CD4-positive, alpha-beta T cell treated with Interleukin-2 at 100 ng/mL for 4 hours (primary cell): ENCODE results near the gene FCGR3A.
A peak's percentile ranks its signal among the peaks of the same experiment; 100 is the strongest.
"Not testable (repeated sequence)": the region's sequence is repeated elsewhere in the genome, so short reads cannot be mapped to it uniquely, and the experiment has no call there.

ENCODE experiments used
- DNase-seq: peaks from one replicate; pipeline ENCODE4 v3.0.0-alpha.2; 2020; ENCODE audit warnings: low spot score

Gene FCGR3A

DNA sequence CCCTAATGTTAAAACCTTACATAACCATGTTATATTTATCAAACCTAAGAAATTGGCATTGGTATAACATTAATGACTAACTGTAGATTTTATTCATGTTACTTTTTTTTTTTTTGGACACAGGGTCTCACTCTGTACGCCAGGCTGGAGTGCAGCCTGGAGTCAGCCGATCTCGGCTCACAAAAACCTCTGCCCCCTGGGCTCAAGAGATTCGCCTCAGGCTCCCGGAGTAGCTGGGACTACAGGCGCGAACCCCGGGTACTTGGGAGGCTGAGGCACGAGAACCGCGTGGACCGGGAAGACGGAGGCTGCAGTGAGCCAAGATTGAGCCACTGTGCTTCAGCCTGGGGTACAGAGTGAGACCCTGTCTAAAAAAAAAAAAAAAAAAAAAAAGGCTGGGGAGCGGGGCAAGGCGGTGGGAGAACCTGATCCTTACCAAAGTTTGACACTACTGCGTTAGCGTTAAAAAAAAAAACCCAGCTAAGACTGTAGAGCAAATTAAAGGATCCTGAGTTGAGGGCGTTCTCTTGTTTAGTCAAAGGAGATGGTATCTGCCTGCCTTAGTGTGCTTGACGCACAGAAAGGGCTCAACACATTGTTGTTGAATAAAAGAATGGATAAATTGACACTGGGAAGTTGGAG is 20.0 kb downstream of the FCGR3A start:
- not testable (repeated sequence) for DNase-seq

DNA sequence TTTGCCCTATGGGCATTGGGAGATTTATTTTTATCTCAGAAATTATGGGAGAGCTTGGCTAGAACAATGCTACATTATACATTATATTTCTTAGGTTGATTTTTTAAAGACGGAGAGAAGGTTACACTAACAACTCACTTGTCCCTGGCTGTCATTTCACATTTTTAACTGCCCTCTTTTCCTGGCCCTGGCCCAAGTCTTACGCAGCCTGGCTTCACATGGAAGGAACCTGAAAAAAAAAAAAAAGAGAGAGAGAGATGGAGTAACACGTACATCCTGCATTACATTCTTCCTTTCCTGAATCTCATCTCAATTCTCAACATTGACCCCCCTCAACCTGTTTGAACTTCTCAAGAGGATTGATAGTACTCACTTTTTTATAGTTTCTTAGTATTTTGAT is 21.1 kb downstream of the FCGR3A start:
- DNase-seq, result not testable (repeated sequence)

DNA sequence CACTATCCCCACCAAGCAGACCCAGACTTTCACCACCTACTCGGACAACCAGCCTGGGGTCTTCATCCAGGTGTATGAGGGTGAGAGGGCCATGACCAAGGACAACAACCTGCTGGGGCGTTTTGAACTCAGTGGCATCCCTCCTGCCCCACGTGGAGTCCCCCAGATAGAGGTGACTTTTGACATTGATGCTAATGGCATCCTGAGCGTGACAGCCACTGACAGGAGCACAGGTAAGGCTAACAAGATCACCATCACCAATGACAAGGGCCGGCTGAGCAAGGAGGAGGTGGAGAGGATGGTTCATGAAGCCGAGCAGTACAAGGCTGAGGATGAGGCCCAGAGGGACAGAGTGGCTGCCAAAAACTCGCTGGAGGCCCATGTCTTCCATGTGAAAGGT is 23.7 kb downstream of the FCGR3A start:
- DNase-seq, result not testable (repeated sequence)

DNA sequence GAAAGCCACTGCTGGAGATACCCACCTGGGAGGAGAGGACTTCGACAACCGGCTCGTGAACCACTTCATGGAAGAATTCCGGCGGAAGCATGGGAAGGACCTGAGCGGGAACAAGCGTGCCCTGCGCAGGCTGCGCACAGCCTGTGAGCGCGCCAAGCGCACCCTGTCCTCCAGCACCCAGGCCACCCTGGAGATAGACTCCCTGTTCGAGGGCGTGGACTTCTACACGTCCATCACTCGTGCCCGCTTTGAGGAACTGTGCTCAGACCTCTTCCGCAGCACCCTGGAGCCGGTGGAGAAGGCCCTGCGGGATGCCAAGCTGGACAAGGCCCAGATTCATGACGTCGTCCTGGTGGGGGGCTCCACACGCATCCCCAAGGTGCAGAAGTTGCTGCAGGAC is 24.3 kb downstream of the FCGR3A start:
- DNase-seq, result not testable (repeated sequence)

DNA sequence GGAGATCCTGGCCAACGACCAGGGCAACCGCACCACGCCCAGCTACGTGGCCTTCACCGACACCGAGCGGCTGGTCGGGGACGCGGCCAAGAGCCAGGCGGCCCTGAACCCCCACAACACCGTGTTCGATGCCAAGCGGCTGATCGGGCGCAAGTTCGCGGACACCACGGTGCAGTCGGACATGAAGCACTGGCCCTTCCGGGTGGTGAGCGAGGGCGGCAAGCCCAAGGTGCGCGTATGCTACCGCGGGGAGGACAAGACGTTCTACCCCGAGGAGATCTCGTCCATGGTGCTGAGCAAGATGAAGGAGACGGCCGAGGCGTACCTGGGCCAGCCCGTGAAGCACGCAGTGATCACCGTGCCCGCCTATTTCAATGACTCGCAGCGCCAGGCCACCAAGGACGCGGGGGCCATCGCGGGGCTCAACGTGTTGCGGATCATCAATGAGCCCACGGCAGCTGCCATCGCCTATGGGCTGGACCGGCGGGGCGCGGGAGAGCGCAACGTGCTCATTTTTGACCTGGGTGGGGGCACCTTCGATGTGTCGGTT is 24.8 kb downstream of the FCGR3A start:
- DNase-seq, result not testable (repeated sequence)

DNA sequence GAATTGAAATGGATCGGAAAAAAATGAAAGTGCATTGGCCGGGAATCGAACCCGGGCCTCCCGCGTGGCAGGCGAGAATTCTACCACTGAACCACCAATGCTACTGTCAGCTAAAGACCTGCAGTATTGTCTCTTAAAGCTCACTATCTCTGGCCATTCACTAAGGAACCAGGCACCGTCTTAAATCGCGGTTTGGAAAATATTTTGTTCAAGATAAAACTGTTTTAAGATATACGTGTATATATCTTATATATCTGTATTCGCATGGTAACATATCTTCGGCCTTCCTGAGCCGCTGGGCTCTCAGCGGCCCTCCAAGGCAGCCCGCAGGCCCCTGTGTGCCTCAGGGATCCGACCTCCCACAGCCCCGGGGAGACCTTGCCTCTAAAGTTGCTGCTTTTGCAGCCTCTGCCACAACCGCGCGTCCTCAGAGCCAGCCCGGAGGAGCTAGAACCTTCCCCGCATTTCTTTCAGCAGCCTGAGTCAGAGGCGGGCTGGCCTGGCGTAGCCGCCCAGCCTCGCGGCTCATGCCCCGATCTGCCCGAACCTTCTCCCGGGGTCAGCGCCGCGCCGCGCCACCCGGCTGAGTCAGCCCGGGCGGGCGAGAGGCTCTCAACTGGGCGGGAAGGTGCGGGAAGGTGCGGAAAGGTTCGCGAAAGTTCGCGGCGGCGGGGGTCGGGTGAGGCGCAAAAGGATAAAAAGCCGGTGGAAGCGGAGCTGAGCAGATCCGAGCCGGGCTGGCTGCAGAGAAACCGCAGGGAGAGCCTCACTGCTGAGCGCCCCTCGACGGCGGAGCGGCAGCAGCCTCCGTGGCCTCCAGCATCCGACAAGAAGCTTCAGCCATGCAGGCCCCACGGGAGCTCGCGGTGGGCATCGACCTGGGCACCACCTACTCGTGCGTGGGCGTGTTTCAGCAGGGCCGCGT is 25.5 kb downstream of the FCGR3A start, which contains the start of gene HSPA6:
Gene HSPA6, plus strand, starts transcription at position 724 of the 925 bp plus-strand sequence. Its CDS starts 119 bp downstream, at position 843.
- peak; percentile 87 for DNase-seq

DNA sequence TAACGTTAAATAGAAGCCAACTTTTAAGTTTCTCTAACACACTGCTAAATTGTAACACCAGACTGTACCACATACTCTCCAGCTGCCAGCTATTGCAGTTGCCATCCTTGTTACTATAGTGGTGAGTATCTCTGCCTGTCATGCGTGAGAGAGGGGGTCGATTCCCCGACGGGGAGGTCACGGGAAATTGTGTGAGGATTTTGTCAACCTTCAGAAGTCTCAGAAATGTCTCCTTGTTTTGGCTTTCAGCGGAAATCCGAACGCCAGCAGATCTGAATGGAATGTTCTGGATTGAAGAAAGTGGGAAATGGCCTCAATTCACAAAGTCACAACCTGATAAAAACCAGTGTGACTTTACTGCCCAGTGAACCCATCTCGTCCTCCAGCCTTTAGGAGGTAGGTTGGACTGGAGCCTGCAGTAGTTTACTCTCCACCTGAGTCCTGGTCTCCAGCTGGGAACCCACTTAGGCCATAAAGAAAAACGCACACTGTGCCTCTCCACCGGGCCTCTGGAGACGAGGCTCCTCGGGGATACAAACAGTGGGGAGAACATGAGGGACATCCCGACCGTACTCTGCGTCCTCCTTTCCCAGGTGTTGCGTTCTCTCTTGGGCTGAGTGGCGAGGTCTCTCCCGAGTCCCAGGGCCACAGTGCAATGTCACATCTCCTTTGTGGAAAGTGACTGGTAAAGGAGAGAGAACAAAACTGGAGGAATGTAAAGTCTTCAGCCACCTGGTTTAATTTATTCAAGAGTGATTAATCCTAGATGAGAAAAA is 26.4 kb downstream of the FCGR3A start:
- DNase-seq, result not testable (repeated sequence)

DNA sequence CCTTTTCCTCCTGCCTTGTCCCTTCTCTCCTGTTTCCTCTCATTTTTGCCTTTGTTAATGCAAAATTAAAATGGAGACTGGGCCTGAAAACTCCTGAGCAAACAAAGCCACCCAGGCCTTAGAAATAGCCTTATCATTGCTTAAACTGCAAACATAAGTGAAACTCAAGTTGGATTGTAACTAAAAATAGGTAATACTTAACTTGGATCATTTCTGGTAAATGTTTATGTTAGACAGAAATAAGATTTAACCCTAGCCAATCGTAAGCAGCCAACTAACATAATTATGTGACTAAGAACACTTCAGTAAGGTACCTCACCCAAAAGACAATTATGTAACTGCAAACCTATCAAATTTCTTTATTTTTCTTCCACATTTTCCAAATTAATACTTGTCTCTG is 35.7 kb downstream of the FCGR3A start:
- not testable (repeated sequence) for DNase-seq

DNA sequence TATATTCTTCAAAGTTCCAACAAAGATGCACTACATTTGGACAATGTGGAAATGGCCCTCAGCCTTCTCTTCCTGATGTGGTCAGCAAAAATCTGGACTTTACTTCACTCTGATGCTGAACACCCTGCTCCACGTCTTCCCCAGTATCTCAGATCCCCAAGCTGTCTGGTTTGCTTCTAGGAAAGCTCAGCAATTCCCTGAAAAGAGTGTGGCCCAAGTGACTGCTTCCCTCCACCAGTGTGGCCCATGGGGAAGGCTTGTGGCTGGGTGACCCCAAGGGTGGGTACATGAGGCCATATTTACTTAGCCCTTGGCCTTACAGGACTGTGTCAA is 36.2 kb downstream of the FCGR3A start:
- not testable (repeated sequence) for DNase-seq

DNA sequence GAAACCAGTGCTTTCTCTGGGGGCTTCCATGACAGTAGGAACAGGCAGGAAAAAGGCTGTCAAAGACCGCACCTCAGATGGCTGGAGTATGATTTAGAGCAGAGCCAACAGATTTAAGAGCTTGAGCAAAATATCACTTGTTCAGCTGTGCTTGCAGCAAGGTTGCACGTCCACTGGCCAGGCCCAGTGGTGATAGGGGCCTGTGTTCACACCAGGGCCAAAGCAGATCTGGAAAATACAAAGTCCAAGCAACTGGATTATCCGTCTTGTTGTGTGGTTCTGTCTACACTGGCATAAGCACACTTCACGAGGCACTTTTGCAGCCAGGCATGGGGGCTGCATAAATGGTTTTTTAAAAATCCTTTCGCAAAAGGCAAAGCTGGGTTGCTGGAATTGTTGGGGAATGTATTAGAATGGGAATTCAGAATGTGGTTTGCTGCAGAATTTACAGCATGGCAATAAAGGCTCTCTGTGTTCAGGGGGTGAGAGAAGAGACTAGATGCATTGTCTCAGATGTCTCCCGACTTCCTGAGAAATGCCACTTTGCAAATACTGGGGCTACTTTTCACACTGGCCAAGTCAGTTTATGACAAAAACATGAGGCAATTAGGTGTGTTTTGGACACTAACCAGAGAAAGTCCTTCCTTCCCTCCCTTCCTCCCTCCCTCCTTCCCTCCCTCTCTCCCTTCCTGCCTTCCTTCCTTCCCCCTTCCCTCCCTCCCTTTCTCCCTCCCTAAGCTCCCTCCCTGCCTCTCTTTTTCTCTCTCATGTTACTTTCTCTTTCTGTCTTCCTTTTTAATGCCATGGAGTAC is 36.8 kb downstream of the FCGR3A start:
- not testable (repeated sequence) for DNase-seq

DNA sequence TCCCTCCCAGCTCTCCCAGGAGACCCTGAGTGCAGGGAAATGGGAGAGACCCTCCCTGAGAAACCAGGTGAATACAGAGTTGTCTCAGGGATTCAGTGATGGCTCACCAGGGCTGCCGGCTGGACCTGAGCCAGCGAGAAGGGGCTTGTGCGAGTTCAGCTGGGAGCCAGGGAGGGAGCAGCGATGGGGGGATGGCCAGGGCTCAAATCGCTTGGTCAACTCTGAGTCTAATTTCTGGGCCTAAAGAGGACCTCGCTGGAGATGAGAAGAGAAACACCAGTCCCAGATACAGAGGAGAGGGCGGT is 37.9 kb downstream of the FCGR3A start:
- no peak for DNase-seq

DNA sequence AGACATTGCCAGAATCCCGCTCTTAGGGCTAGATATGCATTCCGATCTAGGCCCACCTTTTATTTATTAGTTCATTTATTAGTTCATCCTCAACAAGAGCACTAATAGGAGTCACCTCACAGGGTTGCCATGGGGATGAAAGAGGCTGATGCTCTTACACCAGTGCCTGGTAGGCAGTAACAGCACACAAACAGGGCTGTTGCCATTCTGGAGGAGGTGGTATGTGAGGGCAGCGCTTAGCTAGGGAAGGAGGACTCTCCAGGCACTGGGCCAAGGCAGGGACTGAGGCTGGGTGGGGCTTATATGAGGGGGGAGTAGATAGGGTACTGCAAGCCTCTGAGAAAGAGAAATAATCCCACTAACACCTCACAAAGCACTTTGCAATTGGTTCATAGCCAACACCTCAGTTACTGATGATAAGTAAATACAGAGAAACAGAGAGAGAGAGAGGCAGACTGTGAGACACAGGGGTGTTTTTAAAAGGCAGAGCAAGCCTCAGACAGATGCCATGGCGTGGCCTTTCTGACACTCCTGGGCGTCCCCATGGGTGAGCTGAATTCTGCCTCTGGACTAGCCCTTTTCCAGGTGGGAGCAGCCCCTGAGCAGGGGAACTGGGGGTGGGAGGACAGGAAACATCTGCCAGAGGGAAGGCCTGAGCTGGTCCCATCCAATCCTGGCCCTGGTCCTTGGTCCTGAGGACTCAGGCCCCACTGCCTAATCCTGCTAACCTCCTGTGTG is 38.4 kb downstream of the FCGR3A start:
- DNase-seq, result no peak

DNA sequence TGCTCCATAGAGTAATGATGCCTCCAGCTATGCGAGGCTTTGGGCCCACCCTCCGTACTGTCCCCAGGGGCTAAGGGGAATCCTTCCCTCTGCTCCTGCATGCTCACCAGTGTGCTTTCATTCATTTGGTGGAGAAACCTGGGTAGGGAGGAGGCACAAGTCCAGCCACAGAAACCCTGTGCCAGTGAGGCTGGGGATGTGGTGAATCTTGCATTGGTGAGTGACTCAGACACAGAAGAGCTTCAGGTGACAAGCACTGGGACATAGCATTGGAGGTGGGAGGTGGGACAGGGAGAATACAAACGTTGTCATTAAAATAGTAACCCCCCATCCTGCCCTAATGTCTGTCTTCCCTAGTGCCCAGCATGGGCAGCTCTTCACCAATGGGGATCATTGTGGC is 39.1 kb downstream of the FCGR3A start:
- DNase-seq, result no peak

DNA sequence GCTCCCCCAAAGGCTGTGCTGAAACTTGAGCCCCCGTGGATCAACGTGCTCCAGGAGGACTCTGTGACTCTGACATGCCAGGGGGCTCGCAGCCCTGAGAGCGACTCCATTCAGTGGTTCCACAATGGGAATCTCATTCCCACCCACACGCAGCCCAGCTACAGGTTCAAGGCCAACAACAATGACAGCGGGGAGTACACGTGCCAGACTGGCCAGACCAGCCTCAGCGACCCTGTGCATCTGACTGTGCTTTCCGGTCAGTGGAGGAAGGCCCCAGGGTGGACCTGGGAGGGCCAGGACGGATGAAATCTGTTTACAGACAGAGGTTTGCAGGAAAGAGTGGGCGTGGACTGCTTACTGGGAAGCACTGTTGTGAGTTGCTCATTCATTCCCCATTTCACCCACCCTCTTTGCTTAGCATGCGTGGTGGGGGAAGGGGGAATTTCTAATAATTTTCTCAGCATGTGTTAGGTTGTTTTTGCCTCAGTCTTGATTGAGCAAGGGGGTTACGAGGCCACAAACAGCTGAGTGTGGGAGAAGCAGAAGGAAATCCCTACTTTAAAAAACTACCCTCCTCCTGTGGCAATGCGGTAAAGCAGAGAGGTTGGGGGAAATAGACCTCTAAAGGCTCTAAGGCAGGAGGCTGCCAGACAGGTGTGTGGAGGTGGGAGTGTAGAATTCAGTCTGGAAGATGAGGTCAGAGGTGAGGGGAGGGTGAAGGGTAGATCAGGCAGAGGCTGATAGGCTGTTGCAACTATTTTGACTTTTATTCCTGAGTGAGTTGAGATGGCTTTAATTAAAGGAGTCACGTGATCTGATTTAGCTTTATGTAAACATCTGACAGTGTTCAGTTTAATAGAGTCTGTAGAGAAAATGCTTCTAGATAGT is 43.0 kb downstream of the FCGR3A start:
- no peak for DNase-seq

DNA sequence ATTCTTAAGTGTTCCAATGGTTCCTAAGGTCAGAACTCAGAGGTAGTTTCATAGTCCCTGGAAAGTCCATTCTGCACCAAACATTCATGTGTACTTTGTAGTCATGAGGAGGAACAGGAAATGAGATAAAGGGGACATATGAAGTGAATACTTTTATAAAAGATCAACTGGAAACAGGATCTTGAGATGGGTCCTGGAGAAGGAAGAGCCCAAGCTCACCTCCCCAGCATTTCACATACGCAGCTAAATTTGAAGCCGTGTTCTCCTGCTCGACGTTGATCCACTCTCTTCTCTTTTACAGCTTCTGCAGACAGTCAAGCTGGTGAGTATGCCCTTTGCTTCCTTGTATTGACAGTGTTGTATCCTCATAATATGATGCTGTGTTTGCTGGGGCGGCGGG is 43.9 kb downstream of the FCGR3A start:
- no peak for DNase-seq

DNA sequence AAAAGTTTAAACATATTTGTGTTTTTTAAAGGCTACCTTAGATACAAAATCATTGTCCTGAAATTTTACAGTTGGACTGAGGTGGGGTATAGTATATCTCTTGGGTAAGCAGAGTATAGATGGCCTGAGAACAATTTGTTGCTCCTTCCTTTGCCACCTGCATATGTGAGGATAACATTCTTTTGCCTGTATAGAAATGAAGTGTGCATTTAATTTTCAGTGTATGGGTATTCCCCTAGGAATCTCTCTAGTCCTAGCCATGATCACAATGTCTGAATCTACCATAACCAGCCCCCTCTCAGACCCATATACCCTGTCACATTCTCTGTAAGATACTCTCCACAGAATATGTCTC is 46.2 kb downstream of the FCGR3A start:
- DNase-seq, result no peak

DNA sequence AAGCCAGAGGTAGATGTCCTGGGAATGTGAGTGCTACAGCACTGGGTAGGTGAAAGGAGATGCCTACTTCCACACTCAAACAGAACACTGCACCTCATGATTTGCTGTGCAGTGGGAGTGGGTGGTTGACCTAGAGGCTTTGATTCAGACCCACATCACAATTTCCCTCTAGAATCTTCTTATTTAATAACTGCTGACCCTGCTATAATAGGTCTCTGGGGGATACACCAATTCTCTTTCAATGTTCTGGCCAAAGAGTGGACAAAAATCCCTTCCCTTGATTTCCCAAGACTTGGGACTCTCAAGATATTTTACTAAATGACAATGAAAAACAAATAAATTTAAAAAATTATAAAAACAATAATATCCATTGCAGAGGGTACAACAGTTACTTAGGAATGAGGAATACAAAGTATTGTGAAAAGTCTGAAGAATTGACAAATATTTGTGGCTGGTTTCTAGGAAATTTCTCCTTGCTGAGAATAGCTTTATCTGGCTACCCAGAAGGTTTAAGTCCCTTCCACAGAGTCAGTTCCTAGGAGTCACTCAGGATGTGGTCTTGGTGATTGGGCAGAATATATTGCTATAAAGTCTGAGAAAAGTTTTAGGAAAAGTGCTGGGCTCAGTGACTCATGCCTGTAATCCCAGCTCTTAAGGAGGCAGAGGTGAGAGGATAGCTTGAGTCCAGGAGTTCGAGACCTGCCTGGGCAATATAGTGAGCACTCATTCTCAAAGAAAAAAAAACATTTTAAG is 46.8 kb downstream of the FCGR3A start:
- DNase-seq, result no peak

DNA sequence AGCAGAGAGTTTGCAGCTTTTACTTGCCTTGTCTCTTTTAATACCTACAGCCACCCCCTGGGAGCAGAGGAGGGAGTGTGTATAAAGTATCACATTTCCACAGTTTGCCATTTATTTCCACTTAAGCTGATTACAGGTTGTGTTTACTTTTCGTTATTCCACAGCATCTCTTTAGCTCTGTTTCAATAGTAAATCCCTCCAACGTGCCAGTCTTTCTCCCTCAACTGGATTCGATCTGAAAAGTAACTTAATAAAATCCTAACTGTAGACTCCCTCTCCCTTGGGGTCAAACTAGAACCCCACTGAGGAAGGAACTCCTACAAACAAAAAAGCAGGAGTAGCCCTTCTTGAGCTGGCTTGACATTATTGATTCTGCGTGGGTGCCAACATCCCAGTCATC is 47.4 kb downstream of the FCGR3A start:
- DNase-seq, result no peak

DNA sequence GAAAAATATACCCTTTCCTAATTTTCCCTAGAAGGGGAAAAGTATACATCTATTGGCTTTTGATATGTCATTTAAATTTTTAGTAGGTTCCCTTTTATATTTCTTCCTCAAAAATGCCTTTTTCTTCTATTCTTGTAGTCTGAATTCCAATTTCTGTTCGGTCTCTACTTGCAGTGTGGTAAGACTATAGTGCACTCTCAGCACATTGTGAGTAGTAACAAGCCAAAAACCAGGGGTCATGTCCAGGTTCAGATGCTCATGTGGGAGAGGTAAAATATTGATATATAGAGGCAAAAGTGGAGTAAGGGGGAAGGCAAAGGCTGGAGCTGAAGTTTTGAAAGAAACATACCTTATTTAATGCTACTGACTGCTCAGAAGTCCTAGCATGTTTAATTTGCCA is 48.4 kb downstream of the FCGR3A start:
- DNase-seq, result no peak
